GM18868 (cell line): ENCODE measurements around the gene PDE4B.
"Not testable (repeated sequence)": the region's sequence is repeated elsewhere in the genome, so short reads cannot be mapped to it uniquely, and the experiment has no call there.

ENCODE experiments used
- ATAC-seq: cut with Tn5 transposase; IDR thresholded peaks from one replicate; pipeline ENCODE4 v1.9.1; 2021; ENCODE audit warnings: mild to moderate bottlenecking, moderate library complexity; ENCODE audit not compliant: unreplicated experiment

Gene PDE4B

DNA sequence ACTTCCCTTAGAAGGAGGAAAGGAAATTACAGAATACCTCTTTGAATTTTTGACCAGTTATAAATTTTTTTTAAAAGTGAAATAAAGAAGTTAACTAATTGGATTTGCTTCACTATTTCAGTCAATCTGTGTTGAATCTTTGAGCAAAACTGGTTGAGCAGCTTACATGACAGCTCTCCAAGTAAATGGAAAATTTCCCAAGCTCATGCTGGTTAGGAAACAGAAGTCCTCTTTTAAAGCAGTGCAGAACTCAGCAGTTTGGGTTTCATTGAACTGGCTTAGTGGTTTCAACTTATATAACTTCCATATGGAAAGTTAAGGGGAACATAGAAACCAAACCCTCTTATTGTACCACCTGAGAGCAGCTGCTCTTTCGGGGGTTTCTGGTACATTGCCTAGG, 250.5 kb downstream of the PDE4B start:
- no peak for ATAC-seq

- no peak for ATAC-seq
These were observed 252.2 kb downstream of the PDE4B start for GRCh38 chr1:66044912-66045311.

- ATAC-seq = no peak
These were observed 253.7 kb downstream of the PDE4B start for GRCh38 chr1:66046415-66046814.

DNA sequence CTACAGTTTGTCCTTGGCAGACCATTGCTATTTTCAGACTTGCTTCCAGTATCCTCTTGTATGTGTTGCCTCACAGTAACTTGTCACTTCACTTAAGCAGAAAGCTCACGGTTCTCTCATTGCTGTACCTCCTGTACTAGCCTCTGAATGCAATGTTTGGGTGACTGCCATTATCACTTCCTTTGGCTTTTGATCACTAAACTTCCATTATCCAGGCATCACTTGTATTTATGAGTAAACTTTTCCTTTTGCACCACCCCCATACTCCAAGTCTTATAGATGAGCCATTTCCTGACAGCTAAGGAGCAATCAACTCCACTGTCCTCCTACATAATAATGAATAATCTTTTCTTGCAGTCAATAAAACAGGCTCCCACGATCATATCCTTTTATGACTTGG, 255.3 kb downstream of the PDE4B start:
- ATAC-seq = no peak

- no peak for ATAC-seq
These were observed 257.4 kb downstream of the PDE4B start for GRCh38 chr1:66050123-66050522.

DNA sequence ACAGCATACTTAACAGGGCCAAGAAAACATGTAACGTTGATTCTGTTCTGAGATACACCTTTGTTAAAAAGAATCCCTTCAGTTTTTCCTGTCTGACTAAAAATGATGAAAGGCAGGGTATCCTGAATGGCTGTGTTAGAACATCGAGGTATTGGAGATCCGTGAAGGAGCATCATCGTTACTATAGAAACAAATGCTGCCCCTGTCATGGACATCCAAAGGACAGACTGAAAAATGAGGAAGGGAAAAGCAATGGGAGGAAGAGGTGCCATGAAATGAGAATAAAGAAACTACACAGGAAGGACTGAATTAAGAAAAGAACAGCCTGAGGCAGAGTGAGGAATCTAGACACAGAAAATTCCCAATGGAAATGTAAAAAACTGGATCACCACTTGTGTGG, 257.9 kb downstream of the PDE4B start:
- ATAC-seq = no peak

- ATAC-seq = no peak
These were observed 262.4 kb downstream of the PDE4B start for GRCh38 chr1:66055092-66055491.

- ATAC-seq = not testable (repeated sequence)
These were observed 264.8 kb downstream of the PDE4B start for GRCh38 chr1:66057448-66057847.

GRCh38 chr1:66058558-66058957, 265.9 kb downstream of the PDE4B start:
- no peak for ATAC-seq

- ATAC-seq = not testable (repeated sequence)
These were observed 274.5 kb downstream of the PDE4B start for GRCh38 chr1:66067219-66067618.

DNA sequence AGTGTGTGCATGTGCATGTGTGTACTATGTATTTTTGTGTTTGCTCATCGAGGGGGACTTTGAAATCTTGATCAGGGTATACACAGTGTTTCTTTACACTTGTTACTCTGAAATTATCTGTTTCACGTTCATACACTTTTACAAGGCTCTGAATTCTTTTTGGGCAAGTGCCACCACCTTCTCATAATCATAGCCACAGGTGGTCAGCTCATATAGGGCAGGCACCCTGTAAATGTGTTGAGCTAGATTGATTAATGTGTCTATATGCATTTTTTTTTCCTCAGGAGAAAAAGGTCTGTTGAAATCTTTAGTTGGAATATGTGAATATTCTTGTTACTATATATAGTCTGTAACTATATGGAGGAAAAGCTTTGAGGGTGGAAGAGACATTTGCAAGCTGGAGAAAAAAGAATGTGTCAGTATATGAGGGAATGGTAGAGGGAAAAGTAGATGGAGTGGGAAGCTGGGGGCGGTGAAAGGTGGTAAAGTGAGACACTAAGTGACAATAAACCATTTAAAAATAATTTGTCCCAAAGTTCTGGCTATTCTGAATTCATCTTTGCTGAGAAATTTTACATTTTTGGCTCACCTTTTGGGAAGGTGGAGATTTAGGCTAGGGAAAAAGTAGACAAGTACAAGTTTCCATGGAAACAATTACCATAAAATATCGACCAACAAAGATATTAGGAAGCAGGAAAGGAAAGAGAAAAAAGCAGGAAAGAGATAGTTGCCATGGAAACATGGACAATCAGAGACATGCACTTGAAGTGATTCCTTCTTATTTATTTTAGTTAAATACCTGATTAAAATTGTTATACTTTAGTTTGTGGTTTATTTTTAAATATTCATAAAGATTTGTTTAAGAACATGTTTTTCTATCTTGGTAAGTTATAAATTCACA, 277.5 kb downstream of the PDE4B start:
- no peak for ATAC-seq

DNA sequence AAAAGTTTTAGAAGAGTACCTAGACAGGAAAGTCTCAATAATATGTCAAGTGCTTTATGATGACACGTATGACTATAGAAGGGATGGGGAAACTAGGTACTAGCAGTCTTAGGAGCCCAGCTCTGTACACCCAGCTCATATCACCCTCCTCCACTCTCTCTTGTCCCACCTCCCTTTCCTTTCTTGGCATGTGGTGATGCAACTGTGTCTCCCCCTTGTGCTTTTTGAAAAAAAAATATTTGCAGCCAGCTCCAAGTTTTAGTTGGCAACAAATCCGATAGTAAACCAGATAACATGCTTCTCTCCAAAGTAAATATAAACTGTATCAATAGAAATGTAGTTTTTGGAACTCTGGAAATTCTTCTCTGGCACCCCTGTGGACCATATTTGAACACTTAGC, 280.7 kb downstream of the PDE4B start:
- no peak for ATAC-seq

DNA sequence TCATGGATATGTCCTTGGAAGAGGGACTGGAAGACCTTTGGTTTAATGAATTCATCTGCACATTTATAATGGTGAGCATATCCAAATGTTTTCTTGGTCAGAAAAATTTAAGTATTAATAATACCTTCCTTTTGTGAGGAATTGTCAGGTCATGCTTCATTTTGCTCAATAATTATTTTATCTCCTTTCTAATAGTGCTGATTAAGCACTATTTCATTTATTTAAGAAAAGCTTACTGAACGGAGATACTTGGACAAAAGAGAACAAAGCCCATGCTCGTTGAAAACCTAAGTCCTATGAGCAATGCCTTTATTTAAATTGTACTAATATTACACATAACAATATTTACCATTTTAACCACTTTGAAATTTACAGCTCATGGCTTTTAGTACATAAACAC, 281.5 kb downstream of the PDE4B start:
- no peak for ATAC-seq

DNA sequence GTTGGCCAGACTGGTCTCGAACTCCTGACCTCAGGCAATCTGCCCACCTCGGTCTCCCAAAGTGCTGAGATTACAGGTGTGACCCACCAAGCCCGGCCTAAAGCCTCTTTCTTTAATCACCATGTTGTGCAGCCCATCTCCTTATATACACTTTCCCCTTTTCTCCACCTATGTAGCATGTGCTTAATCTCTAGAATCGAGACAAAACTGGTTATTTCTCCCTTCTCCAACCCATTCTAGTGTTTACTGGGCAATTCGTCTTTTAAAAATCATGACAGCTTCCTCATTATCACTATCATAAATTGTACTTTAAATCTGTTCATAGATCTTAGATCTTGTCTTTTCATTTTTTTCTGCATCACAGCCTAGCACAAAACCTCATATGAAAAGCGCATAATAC, 285.7 kb downstream of the PDE4B start:
- no peak for ATAC-seq

DNA sequence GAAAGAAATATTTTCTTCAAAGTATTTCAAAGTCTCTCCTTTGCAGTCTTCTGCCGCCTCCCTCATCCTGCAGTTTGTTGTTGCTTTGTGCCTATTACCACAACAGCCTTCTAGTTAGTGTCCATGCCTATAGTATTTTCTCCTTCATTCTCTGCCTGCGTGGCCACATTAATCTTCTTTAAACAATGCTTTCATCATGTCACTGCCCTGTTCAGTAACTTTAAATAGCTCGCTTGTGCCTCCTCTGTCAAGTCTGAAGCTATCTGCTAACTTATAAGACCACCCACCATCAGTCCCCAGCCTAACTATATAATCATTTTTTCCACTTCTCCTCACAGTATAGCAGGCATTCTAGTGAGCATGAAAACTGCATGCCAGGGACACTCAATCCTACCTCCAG, 290.3 kb downstream of the PDE4B start:
- ATAC-seq = no peak

DNA sequence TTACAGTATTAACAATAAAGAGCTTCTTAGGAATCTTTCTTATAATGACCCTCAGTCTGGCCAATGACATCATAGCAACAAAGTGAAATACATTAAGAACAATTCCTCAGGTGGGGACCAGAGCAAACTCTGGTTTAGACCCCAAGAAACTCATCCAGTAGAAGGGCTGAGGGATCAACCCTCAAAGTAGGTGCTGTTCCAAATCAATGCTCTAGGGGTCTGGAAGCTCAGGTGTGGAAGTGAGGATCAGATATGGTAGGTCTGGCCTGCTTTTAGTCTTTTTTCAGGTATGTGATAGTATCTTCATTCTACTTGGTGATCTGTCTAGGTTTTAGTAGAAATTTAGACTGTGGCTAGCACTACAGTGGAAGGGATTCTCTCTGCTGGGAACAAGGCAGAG, 291.7 kb downstream of the PDE4B start:
- ATAC-seq = no peak

- ATAC-seq = no peak
These were observed 292.9 kb downstream of the PDE4B start for GRCh38 chr1:66085600-66085999.

DNA sequence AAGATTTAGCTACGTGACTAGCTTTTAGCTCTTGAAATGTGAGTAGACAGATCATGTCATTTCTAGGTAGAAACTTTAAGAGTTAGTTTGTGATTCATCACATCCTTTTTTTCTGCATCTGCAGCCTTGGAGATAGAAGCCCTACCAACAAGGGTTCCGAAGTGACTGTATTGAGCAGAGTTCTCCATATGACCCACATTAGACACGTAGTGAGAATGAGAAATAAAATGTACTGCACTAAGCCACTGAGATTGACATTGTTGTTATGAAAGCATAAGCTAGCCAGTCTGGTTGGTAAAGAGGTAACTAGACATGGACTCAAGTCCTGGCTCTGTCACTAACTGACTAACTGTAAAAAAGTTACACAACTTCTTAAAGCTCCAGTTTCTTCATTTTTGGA, 296.1 kb downstream of the PDE4B start:
- ATAC-seq = no peak

DNA sequence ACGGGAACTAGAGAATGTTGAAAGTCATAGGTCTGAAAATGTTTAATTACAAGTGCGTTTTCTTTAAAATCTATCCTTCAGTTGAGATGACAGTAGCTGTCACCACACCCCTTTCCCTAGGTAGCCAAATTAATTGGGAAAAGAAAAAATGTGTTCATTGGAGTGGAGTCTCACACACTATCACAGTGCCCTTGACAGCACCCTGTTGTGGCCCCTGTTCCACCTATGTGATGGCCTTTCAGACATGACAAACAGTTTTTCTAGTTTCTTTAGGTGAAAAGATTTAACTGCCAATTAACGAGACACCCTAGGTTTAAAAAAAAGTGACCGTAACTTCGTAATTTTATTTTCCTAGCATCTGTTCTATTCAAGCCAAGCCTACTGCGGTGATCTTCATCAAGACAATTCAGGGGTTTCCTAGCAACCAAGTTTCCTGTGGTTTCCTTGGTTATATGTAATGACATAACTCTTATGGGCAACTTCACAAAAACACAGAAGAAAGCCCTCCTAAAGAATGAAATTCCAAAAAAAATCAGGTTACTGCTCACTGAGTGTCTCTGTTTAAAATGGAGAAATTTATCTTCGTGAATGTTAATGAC, 298.3 kb downstream of the PDE4B start:
- ATAC-seq = no peak

- no peak for ATAC-seq
These were observed 302.5 kb downstream of the PDE4B start for GRCh38 chr1:66095190-66095589.

DNA sequence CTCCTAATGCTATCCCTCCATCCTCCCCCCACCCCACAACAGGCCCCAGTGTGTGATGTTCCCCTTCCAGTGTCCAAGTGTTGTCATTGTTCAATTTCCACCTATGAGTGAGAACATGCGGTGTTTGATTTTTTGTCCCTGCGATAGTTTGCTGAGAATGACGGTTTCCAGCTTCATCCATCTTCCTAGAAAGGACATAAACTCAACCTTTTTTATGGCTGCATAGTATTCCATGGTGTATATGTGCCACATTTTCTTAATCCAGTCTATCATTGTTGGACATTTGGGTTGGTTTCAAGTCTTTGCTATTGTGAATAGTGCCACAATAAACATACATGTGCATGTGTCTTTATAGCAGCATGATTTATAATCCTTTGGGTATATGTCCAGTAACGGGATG, 308.3 kb downstream of the PDE4B start:
- ATAC-seq = not testable (repeated sequence)

- ATAC-seq = not testable (repeated sequence)
These were observed 311.4 kb downstream of the PDE4B start for GRCh38 chr1:66104076-66104475.
